ENCODE measurements around the gene KCNN1.

Gene KCNN1

DNA sequence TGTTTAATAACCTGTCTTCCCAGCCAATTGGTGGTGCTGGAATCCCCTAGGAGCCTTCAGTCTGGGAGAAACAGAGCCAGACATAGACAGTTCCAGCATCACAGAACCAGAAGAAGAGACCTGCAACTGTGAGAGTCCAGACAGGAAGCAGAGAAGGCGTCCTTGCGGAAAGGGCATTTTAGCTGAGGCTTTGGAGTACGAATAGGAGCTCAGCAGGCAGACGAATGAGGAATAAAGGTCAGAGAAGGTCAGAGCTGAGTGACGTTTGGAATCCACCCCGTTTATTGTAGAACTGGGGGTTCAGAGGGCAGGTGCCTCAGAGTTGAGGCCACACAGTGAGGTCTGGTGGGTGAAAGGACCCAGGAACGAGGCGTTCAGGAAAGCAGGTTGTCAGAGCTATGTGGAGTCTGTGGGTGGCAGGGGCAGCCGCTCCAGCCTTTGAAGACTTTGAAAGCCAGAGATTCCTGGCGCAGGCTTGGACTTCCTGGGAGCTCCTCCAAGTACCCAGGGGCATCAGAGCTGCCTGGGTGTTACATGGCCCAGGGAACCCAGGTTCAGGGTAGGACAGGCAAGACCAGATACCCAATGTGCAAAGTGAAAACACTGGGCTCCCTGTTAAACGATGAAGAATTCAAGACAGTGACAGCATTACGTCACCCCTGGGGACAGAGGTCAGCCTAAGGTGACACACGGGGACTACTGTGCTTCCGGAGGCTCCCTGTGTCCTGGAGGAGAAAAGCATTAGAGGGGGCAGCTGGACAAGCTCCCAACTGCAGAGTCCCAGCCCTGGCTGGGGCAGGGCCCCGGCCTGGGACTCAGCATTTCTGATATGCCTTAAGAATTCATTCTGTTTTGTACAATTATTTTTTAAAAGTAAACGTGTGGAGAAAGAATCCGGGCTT lies 46.6 kb downstream of the KCNN1 start:
- no peak for DNase-seq (ENCODE audit: extremely low spot score)
- POLR2A ChIA-PET = interaction anchor here (2.0 kb wide), 1 partner anchor 8 kb away, joined by 7 read pairs; no protein-coding TSS in a partner anchor
- TF ChIP-seq FOXA1 (IDR thresholded peaks at IDR 0.05) = no peak
- TF ChIP-seq HDGF (IDR thresholded peaks at IDR 0.05; ENCODE audit: borderline replicate concordance) = no peak
- no peak for TF ChIP-seq FOXK2 (IDR thresholded peaks at IDR 0.05)
- TF ChIP-seq ARNT (IDR thresholded peaks at IDR 0.05) = no peak
- no peak for TF ChIP-seq FOXM1 (IDR thresholded peaks at IDR 0.05; ENCODE audit: borderline replicate concordance)
- no peak for TF ChIP-seq CTBP1 (IDR thresholded peaks at IDR 0.05; ENCODE audit: borderline replicate concordance)
- TF ChIP-seq TARDBP (IDR thresholded peaks at IDR 0.05) = no peak
- TF ChIP-seq ELF4 (IDR thresholded peaks at IDR 0.05) = no peak
- TF ChIP-seq BHLHE40 (IDR thresholded peaks at IDR 0.05; ENCODE audit: borderline replicate concordance) = no peak
- no peak for TF ChIP-seq NFRKB (IDR thresholded peaks at IDR 0.05)
- CTCF ChIA-PET = interaction anchor here (0.9 kb wide), 1 partner anchor 50 kb away, joined by 3 read pairs; no protein-coding TSS in a partner anchor

DNA sequence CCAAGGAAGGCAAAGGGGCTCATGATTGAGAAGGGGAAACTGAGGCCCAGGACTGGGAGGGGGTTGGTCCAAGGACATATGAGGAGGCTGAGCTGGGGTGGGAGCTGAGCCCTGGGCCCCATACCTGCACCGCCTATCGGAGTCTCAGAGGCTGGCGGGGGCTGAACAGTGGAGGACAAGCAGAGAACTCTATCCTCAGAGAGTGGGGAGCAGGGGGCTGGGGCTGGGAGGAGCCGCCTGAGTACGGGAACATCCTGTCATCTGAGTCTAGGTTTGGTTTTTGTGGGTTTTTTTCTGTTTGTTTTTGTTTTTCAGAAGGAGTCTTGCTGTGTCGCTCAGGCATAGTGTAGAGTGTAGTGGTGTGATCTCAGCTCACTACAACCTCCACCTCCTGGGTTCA lies 47.3 kb downstream of the KCNN1 start:
- POLR2A ChIA-PET = interaction anchor here (2.0 kb wide), 1 partner anchor 8 kb away, joined by 7 read pairs; no protein-coding TSS in a partner anchor
- DNase-seq (ENCODE audit: extremely low spot score) = no peak
- CTCF ChIA-PET = interaction anchor here (0.9 kb wide), 1 partner anchor 49 kb away, joined by 3 read pairs; no protein-coding TSS in a partner anchor
- TF ChIP-seq TARDBP (IDR thresholded peaks at IDR 0.05) = no peak
- TF ChIP-seq SUZ12 (IDR thresholded peaks at IDR 0.05) = no peak
- TF ChIP-seq L3MBTL2 (conservative IDR thresholded peaks at IDR 0.05) = no peak
- no peak for TF ChIP-seq FOXA1 (IDR thresholded peaks at IDR 0.05)
- TF ChIP-seq LEF1 (IDR thresholded peaks at IDR 0.05; ENCODE audit: borderline replicate concordance) = no peak
- no peak for TF ChIP-seq BHLHE40 (IDR thresholded peaks at IDR 0.05; ENCODE audit: borderline replicate concordance)

DNA sequence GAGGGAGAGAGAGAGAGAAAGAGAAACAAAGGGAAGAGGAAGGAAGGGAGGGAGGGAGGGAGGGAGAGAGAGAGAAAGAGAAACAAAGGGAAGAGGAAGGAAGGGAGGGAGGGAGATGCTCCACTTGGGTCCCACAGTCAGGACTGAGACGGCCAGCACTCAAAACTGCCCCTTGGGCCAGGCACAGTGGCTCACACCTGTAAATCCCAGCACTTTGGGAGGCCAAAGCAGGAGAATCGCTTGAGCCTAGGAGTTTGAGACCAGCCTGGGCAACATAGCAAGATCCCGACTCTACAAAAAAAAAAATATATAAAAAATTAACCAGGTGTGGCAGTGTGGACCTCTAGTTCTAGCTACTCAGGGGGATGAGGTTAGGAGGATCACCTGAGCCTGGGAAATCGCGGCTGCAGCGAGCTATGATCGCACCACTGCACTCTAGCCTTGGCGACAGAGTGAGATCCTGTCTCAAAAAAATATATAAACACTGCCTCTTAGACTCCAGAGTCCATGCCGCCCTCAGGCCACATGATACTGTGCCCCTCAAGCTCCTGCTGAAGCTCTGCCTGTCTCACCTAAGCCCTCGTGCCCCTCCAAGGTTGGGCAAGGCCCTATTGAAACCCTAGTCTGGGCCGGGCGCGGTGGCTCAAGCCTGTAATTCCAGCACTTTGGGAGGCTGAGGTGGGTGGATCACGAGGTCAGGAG lies 49.5 kb downstream of the KCNN1 start:
- POLR2A ChIA-PET = no interaction called here
- no peak for DNase-seq (ENCODE audit: extremely low spot score)
- CTCF ChIA-PET = interaction anchor here (0.5 kb wide), 1 partner anchor 1002 kb away, joined by 5 read pairs; no protein-coding TSS in a partner anchor
- TF ChIP-seq TARDBP (IDR thresholded peaks at IDR 0.05) = no peak
- no peak for TF ChIP-seq FOXK2 (IDR thresholded peaks at IDR 0.05)
- TF ChIP-seq HDGF (IDR thresholded peaks at IDR 0.05; ENCODE audit: borderline replicate concordance) = no peak
- no peak for TF ChIP-seq SUZ12 (IDR thresholded peaks at IDR 0.05)
- TF ChIP-seq LEF1 (IDR thresholded peaks at IDR 0.05; ENCODE audit: borderline replicate concordance) = no peak
- no peak for TF ChIP-seq ELF4 (IDR thresholded peaks at IDR 0.05)
- no peak for TF ChIP-seq FOXM1 (IDR thresholded peaks at IDR 0.05; ENCODE audit: borderline replicate concordance)

DNA sequence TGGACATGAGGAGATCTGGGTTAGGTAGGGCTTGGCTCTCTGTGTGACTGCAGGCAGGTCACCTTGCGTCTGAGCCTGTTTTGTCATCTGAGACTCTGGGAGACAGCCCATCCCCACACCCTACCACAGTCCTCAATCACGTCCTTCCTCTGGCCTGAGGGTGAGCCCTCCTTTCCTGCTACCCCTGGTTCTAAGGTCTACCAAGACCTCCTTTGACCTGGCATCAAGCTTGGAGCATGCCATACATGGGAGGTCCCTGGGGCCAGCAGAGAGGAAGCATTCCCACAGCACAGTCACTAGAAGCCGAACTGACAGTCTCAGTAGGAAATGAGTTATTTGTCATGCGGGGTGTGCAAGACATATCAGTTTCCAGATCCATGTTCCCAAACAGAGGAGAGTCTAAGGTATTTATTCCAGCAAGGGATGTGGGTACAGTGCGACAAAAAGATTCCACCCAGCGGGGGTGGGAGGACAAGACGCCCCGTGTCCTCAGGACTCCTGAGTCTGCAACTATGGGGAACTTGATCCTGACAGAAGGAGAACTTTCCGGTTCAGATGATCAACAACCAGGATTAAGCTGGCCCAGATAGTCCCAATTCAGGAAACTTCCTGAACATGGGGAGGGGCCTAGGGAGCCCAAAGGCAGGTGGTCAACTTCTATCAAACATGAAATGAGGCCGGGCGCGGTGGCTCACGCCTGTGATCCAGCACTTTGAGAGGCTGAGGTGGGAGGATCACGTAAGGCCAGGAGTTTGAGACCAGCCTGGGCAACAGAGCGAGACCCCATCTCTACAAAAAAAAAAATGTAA lies 50.6 kb downstream of the KCNN1 start:
- POLR2A ChIA-PET = interaction anchor here (1.3 kb wide), 1 partner anchor 9 kb away, joined by 3 read pairs; the partner anchor contains the start of gene ARRDC2
- CTCF ChIA-PET = no interaction called here
- DNase-seq (ENCODE audit: extremely low spot score) = no peak
- TF ChIP-seq, protein P1, sequence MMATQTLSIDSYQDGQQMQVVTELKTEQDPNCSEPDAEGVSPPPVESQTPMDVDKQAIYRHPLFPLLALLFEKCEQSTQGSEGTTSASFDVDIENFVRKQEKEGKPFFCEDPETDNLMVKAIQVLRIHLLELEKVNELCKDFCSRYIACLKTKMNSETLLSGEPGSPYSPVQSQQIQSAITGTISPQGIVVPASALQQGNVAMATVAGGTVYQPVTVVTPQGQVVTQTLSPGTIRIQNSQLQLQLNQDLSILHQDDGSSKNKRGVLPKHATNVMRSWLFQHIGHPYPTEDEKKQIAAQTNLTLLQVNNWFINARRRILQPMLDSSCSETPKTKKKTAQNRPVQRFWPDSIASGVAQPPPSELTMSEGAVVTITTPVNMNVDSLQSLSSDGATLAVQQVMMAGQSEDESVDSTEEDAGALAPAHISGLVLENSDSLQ (IDR thresholded peaks at IDR 0.05) = peak; percentile 53
- TF ChIP-seq L3MBTL2 (conservative IDR thresholded peaks at IDR 0.05) = no peak

DNA sequence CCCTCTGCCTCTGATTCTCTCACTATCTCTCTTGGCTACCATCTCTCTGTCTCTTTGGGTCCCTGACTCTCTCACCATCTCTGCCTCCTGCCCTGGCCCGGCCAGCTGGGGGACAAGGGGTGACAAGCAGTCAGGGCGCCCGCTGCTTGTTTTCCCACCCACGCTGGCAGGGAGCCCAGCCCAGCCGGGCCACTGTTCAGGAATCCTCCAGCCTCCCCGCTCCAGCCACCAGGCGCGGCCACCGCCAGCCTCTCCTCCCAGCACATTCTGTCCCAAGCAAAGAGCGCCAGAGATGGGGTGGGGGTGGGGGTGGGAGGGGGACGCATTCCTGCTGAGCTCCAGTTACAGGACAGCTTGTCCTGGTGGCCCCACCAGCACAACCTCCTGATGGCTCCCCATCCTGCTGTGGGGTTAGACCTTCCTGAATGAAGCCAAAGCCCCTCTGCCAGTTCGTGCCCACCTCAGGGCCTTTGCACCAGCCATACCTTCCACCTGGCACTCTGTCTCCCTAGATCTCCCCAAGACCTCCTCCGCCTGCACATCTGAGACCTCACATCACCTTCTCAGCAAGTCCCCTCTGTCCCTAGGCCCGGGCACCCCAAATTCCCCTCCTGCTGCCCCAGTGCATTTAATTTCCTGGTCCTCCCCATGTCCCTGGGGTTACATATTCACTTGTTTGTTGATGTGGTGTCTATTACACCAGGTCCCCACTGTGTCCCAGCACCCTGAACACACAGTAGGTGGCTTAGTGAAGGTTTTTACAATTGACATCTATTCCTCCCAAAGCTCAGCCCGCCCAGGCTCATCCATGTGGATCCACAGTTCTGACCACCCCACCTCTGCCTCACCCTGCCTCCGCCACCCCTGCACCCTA lies 53.5 kb downstream of the KCNN1 start:
- no peak for TF ChIP-seq TARDBP (IDR thresholded peaks at IDR 0.05)
- no peak for TF ChIP-seq ZNF384 (IDR thresholded peaks at IDR 0.05)
- no peak for TF ChIP-seq BHLHE40 (IDR thresholded peaks at IDR 0.05; ENCODE audit: borderline replicate concordance)
- TF ChIP-seq HDGF (IDR thresholded peaks at IDR 0.05; ENCODE audit: borderline replicate concordance) = no peak
- TF ChIP-seq, protein P1 (IDR thresholded peaks at IDR 0.05) = no peak
- TF ChIP-seq ARNT (IDR thresholded peaks at IDR 0.05) = no peak
- TF ChIP-seq ELF4 (IDR thresholded peaks at IDR 0.05) = no peak
- TF ChIP-seq LEF1 (IDR thresholded peaks at IDR 0.05; ENCODE audit: borderline replicate concordance) = no peak
- no peak for TF ChIP-seq SP1 (IDR thresholded peaks at IDR 0.05)
- POLR2A ChIA-PET = interaction anchor here (2.1 kb wide), 1 partner anchor 7 kb away, joined by 7 read pairs; no protein-coding TSS in a partner anchor
- CTCF ChIA-PET = no interaction called here
- DNase-seq (ENCODE audit: extremely low spot score) = no peak
